CD14-positive monocyte (primary cell): ENCODE data around the gene MTUS2. TPM values are rescaled to one million over a fixed set of nuclear protein-coding genes. Genes with fewer than 3 reads are reported as not detected.

Experiments
- DNase-seq, 3 donors: peaks; one replicate each; pipeline ENCODE4 v3.0.0-alpha.2; 2011 to 2022
- H2AFZ ChIP-seq: 2 replicates; pipeline ENCODE4 v1.6.0; 2012; ENCODE audit warnings: mild to moderate bottlenecking, low read depth, low read length, inconsistent platforms; ENCODE audit not compliant: insufficient read depth, poor library complexity, severe bottlenecking
- H3K27ac ChIP-seq, 2 donors: 1 replicate in 1 of 2; 2 replicates in 1 of 2; pipeline ENCODE4 v1.5.1; 2012 to 2013; ENCODE audit warnings: low read length in 2 of 2, control low read depth in 1 of 2, inconsistent platforms in 1 of 2, low read depth in 1 of 2, mild to moderate bottlenecking in 1 of 2
- H3K27me3 ChIP-seq, 2 donors: one replicate each; pipeline versions ENCODE4 v1.6.0 to v1.6.1; 2011 to 2013; ENCODE audit warnings: low read length in 2 of 2; ENCODE audit not compliant: control insufficient read depth in 2 of 2, insufficient read depth in 2 of 2
- H3K36me3 ChIP-seq, 2 donors: replicated peaks in 1 of 2; 1 replicate in 1 of 2; 2 replicates in 1 of 2; pipeline versions ENCODE4 v1.5.1 to v1.6.1; 2012 to 2013; ENCODE audit warnings: low read length in 2 of 2, control low read depth in 1 of 2, inconsistent platforms in 1 of 2, mild to moderate bottlenecking in 1 of 2; ENCODE audit not compliant: insufficient read depth in 2 of 2, control insufficient read depth in 1 of 2
- H3K4me1 ChIP-seq, 2 donors: 1 replicate in 1 of 2; 2 replicates in 1 of 2; pipeline versions ENCODE4 v1.5.1 to v1.6.1; 2012 to 2013; ENCODE audit warnings: low read length in 2 of 2, control low read depth in 1 of 2, inconsistent platforms in 1 of 2, mild to moderate bottlenecking in 1 of 2, moderate library complexity in 1 of 2; ENCODE audit not compliant: insufficient read depth in 2 of 2, control insufficient read depth in 1 of 2
- H3K4me2 ChIP-seq: replicated peaks from 2 replicates; pipeline ENCODE3; 2012; ENCODE audit warnings: low read length, moderate library complexity, mild to moderate bottlenecking; ENCODE audit not compliant: poor library complexity, severe bottlenecking; ENCODE audit errors: extremely low read depth
- H3K4me3 ChIP-seq, 3 experiments: fragments of 200-600 bp in 1 of 3; sonication (generic) in 1 of 3; replicated peaks in 1 of 3; 1 replicate in 2 of 3; 2 replicates in 1 of 3; pipeline ENCODE4 v1.5.1; 2011 to 2013; ENCODE audit warnings: low read length in 3 of 3, mild to moderate bottlenecking in 3 of 3, control low read depth in 2 of 3, low read depth in 2 of 3, inconsistent platforms in 1 of 3, moderate library complexity in 1 of 3
- H3K79me2 ChIP-seq: 2 replicates; pipeline ENCODE4 v1.6.0; 2012; ENCODE audit warnings: mild to moderate bottlenecking, control low read depth, inconsistent platforms, low read length, moderate library complexity; ENCODE audit not compliant: insufficient read depth
- H3K9ac ChIP-seq: 2 replicates; pipeline ENCODE4 v1.6.0; 2017; ENCODE audit warnings: low read length, mild to moderate bottlenecking; ENCODE audit not compliant: insufficient read depth, poor library complexity, severe bottlenecking
- H3K9me3 ChIP-seq, 2 donors: replicated peaks in 1 of 2; 1 replicate in 1 of 2; 2 replicates in 1 of 2; pipeline versions ENCODE4 v1.5.1 to v1.6.1; 2012 to 2013; ENCODE audit warnings: low read length in 2 of 2, control low read depth in 1 of 2; ENCODE audit not compliant: control insufficient read depth in 1 of 2, insufficient read depth in 1 of 2
- H4K20me1 ChIP-seq: 2 replicates; pipeline ENCODE4 v1.6.0; 2012; ENCODE audit warnings: mild to moderate bottlenecking, low read length, control low read depth, moderate library complexity; ENCODE audit not compliant: insufficient read depth
- H3K27ac Mint-ChIP-seq, 7 donors: one replicate each; pipeline ENCODE4 v1.8.0; 2020; ENCODE audit warnings: mild to moderate bottlenecking in 7 of 7, mixed read lengths in 7 of 7, moderate library complexity in 6 of 7, inconsistent platforms in 2 of 7
- H3K27me3 Mint-ChIP-seq, 3 donors: one replicate each; pipeline ENCODE4 v1.8.0; 2021 to 2022; ENCODE audit warnings: low read depth in 3 of 3, mild to moderate bottlenecking in 3 of 3, mixed read lengths in 3 of 3, moderate library complexity in 3 of 3, inconsistent platforms in 1 of 3
- H3K36me3 Mint-ChIP-seq, 2 donors: one replicate each; pipeline ENCODE4 v1.8.0; 2020; ENCODE audit warnings: mixed read lengths in 2 of 2, inconsistent platforms in 1 of 2, mild to moderate bottlenecking in 1 of 2
- H3K4me1 Mint-ChIP-seq: one replicate; pipeline ENCODE4 v1.8.0; 2020; ENCODE audit warnings: mild to moderate bottlenecking, mixed read lengths
- H3K4me3 Mint-ChIP-seq, 2 donors: one replicate each; pipeline ENCODE4 v1.8.0; 2020; ENCODE audit warnings: mild to moderate bottlenecking in 2 of 2, mixed read lengths in 2 of 2, moderate library complexity in 1 of 2
- H3K9me3 Mint-ChIP-seq, 7 donors: one replicate each; pipeline ENCODE4 v1.8.0; 2020 to 2022; ENCODE audit warnings: mixed read lengths in 7 of 7, mild to moderate bottlenecking in 6 of 7, moderate library complexity in 6 of 7, inconsistent platforms in 2 of 7
- WGBS: methylation state at CpG from one replicate; pipeline ENCODE4 v1.1.5; 2013; ENCODE audit warnings: missing lambda C conversion rate; ENCODE audit not compliant: insufficient coverage; 5-methylcytosine and 5-hydroxymethylcytosine counted together
- intact Hi-C, 2 donors: fragments of 100-400 bp; cut with micrococcal nuclease; formaldehyde crosslinking; loops; one replicate each; pipeline versions ENCODE4 v1.15.0 to v1.15.1; 2023
- polyA plus RNA-seq, 3 donors: library from polyadenylated mRNA; depleted of rRNA in 1 of 3; unstranded in 2 of 3; stranded (reverse) in 1 of 3; fragments of 300-500 nt in 2 of 3; fragments of >200 nt in 1 of 3; fragmentation: Illumina TruSeq in 2 of 3; gene quantifications; 1 replicate in 2 of 3; 2 replicates in 1 of 3; pipeline ENCODE4 v1.2.3, GENCODE V29; 2012 to 2021
- TF ChIP-seq, protein P1 (sequence below): fragments of 200-600 bp; IDR thresholded peaks from one replicate; pipeline ENCODE4 v1.8.0; 2022; ENCODE audit warnings: antibody characterized with exemption, mild to moderate bottlenecking

MTUS2 gene
- polyA plus RNA-seq, 3 donors, result 0.04 TPM; not detected in 2

DNA sequence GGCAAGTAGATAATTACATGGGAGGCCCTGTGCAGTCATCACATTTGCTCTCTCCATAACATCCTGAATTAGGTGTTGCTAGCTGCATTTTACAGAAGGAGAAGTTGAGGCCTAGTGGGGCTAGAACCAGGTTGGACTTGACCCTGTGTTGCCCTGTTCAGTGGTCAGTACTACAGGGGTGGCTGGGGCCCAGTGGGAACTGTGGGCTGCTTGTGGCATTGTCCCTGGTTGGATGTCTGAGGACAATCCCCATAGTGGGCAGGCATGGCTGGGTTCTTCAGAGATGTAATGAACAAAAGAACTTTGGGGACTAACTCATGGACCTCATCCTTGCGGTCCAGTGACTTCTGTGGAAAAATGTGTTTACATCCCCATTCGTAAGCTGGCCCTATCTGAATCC is 38.9 kb downstream of the MTUS2 start:
- TF ChIP-seq, protein P1, sequence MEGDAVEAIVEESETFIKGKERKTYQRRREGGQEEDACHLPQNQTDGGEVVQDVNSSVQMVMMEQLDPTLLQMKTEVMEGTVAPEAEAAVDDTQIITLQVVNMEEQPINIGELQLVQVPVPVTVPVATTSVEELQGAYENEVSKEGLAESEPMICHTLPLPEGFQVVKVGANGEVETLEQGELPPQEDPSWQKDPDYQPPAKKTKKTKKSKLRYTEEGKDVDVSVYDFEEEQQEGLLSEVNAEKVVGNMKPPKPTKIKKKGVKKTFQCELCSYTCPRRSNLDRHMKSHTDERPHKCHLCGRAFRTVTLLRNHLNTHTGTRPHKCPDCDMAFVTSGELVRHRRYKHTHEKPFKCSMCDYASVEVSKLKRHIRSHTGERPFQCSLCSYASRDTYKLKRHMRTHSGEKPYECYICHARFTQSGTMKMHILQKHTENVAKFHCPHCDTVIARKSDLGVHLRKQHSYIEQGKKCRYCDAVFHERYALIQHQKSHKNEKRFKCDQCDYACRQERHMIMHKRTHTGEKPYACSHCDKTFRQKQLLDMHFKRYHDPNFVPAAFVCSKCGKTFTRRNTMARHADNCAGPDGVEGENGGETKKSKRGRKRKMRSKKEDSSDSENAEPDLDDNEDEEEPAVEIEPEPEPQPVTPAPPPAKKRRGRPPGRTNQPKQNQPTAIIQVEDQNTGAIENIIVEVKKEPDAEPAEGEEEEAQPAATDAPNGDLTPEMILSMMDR, result no peak
- Mint-ChIP-seq H3K9me3 (peaks cover 0 to 8% (median 0%) of the 10 kb centered on the region in 7 donors), H3K4me1 (no peaks in the 10 kb centered on the region), H3K27me3 (peaks cover 0 to 2% (median 0%) of the 10 kb centered on the region in 3 donors), H3K36me3 (no peaks in the 10 kb centered on the region), H3K4me3 (no peak overlapping the region), H3K27ac (no peak overlapping the region)
- Histone ChIP-seq H3K27me3 (no peaks in the 10 kb centered on the region), H3K27ac (no peak overlapping the region), H3K79me2 (no peaks in the 10 kb centered on the region), H3K4me3 (no peak overlapping the region), H3K36me3 (no peaks in the 10 kb centered on the region), H2AFZ (no peak overlapping the region), H3K9me3 (no peaks in the 10 kb centered on the region), H3K4me1 (no peaks in the 10 kb centered on the region), H4K20me1 (no peaks in the 10 kb centered on the region), H3K9ac (no peak overlapping the region), H3K4me2 (no peak overlapping the region)
- intact Hi-C loops, result no loop called here
- 100% methylated on average over 1 of the region's 2 CpGs for WGBS
- no peak for DNase-seq

GRCh38 chr13:28859717-28860116 is 39.6 kb downstream of the MTUS2 start:
- DNase-seq, result no peak
- intact Hi-C loops, result no loop called here
- no peak overlapping the region for H3K4me2 ChIP-seq
- no peak overlapping the region for H3K4me3 ChIP-seq
- no peaks in the 10 kb centered on the region for H3K4me1 Mint-ChIP-seq
- no peaks in the 10 kb centered on the region for H4K20me1 ChIP-seq
- H3K4me3 Mint-ChIP-seq, result no peak overlapping the region
- no peaks in the 10 kb centered on the region for H3K4me1 ChIP-seq
- H3K9me3 Mint-ChIP-seq, result peaks cover 0 to 8% (median 0%) of the 10 kb centered on the region in 7 donors
- H3K9ac ChIP-seq, result no peak overlapping the region
- no peak overlapping the region for H3K27ac ChIP-seq
- no CpG with 5 or more reads among the region's 2 CpGs for WGBS
- H3K27me3 ChIP-seq, result no peaks in the 10 kb centered on the region
- H3K9me3 ChIP-seq, result no peaks in the 10 kb centered on the region
- H3K36me3 Mint-ChIP-seq, result no peaks in the 10 kb centered on the region
- no peak overlapping the region for H2AFZ ChIP-seq
- H3K27me3 Mint-ChIP-seq, result peaks cover 0 to 2% (median 0%) of the 10 kb centered on the region in 3 donors
- TF ChIP-seq, protein P1, result no peak
- no peaks in the 10 kb centered on the region for H3K79me2 ChIP-seq
- no peaks in the 10 kb centered on the region for H3K36me3 ChIP-seq
- no peak overlapping the region for H3K27ac Mint-ChIP-seq
